Measurements from ENCODE around the gene GFAP.

Gene GFAP

GRCh38 chr17:44941712-44942331 is 26.5 kb upstream of the GFAP start:
- ChIA-PET POLR2A (no interaction called here), CTCF (interaction anchor here (1.0 to 1.8 kb wide), 4 partner anchors 10 to 193 kb away, joined by 4 to 11 read pairs (median 6); partner anchors contain the start of gene ACBD4)
- DNase-seq (ENCODE audit: low read depth, low spot score): no peak
- H3K4me3 ChIP-seq (ENCODE audit: low read depth, low read length): no peak overlapping the region
- TF ChIP-seq CTCF (IDR thresholded peaks at IDR 0.05; ENCODE audit: insufficient read depth, low read length, missing control alignments): no peak

- ChIA-PET CTCF (interaction anchor here (1.0 to 7.2 kb wide), 6 partner anchors 10 to 195 kb away, joined by 3 to 54 read pairs (median 6); partner anchors contain the start of gene ACBD4), POLR2A (interaction anchor here (0.6 kb wide), 1 partner anchor 10 kb away, joined by 3 read pairs; no protein-coding TSS in a partner anchor)
- no peak overlapping the region for H3K4me3 ChIP-seq (ENCODE audit: low read depth, low read length)
- no peak for DNase-seq (ENCODE audit: low read depth, low spot score)
- TF ChIP-seq CTCF (IDR thresholded peaks at IDR 0.05; ENCODE audit: insufficient read depth, low read length, missing control alignments): no peak
These were observed 25.5 kb upstream of the GFAP start for GRCh38 chr17:44940768-44941167.

- CTCF ChIA-PET: interaction anchor here (1.0 to 7.2 kb wide), 7 partner anchors 9 to 195 kb away, joined by 3 to 54 read pairs (median 6); partner anchors contain the start of gene ACBD4
- H3K4me3 ChIP-seq (ENCODE audit: low read depth, low read length): no peak overlapping the region
- POLR2A ChIA-PET: no interaction called here
- TF ChIP-seq CTCF (IDR thresholded peaks at IDR 0.05; ENCODE audit: insufficient read depth, low read length, missing control alignments): no peak
- DNase-seq (ENCODE audit: low read depth, low spot score): no peak
These were observed 25.0 kb upstream of the GFAP start for GRCh38 chr17:44940317-44940716.

- H3K4me3 ChIP-seq (ENCODE audit: low read depth, low read length): no peak overlapping the region
- POLR2A ChIA-PET: no interaction called here
- TF ChIP-seq CTCF (IDR thresholded peaks at IDR 0.05; ENCODE audit: insufficient read depth, low read length, missing control alignments): no peak
- no peak for DNase-seq (ENCODE audit: low read depth, low spot score)
- CTCF ChIA-PET: interaction anchor here (7.2 kb wide), 1 partner anchor 14 kb away, joined by 54 read pairs; no protein-coding TSS in a partner anchor
These were observed 19.8 kb upstream of the GFAP start for GRCh38 chr17:44935116-44935515.

- DNase-seq (ENCODE audit: low read depth, low spot score): no peak
- no peak for TF ChIP-seq CTCF (IDR thresholded peaks at IDR 0.05; ENCODE audit: insufficient read depth, low read length, missing control alignments)
- CTCF ChIA-PET: interaction anchor here (7.2 kb wide), 1 partner anchor 14 kb away, joined by 54 read pairs; no protein-coding TSS in a partner anchor
- no peak overlapping the region for H3K4me3 ChIP-seq (ENCODE audit: low read depth, low read length)
- POLR2A ChIA-PET: no interaction called here
These were observed 19.4 kb upstream of the GFAP start for GRCh38 chr17:44934745-44935105.

- CTCF ChIA-PET: interaction anchor here (6.3 to 7.2 kb wide), 2 partner anchors 13 to 86 kb away, joined by 49 to 54 read pairs; no protein-coding TSS in a partner anchor
- DNase-seq (ENCODE audit: low read depth, low spot score): no peak
- no peak for TF ChIP-seq CTCF (IDR thresholded peaks at IDR 0.05; ENCODE audit: insufficient read depth, low read length, missing control alignments)
- POLR2A ChIA-PET: no interaction called here
- H3K4me3 ChIP-seq (ENCODE audit: low read depth, low read length): no peak overlapping the region
These were observed 18.8 kb upstream of the GFAP start for GRCh38 chr17:44933824-44934744.
